AG04449 (cell line): Measurements from ENCODE around the gene CACNA2D4.

Source experiments
- CTCF ChIA-PET: fragments of 350-600 bp; formaldehyde crosslinking; extraction: SDS; loops from one replicate; lab custom pipeline; 2021; ENCODE audit warnings: antibody characterized with exemption; lab: Yijun Ruan, JAX
- POLR2A ChIA-PET: fragments of 400-600, 350-600 bp; formaldehyde crosslinking; extraction: SDS; loops from one replicate; lab custom pipeline; 2020; ENCODE audit warnings: antibody characterized with exemption, inconsistent platforms; lab: Yijun Ruan, JAX
- DNase-seq: peaks from one replicate; pipeline ENCODE4 v3.0.0-alpha.2; 2010; ENCODE audit warnings: low read depth, low spot score
- H3K4me3 ChIP-seq: 2 replicates; pipeline ENCODE4 v1.5.1; 2011; ENCODE audit warnings: low read depth, mild to moderate bottlenecking, control low read depth, low read length
- TF ChIP-seq, protein P1 (sequence below): IDR thresholded peaks from one replicate; pipeline ENCODE4 v1.5.1; 2011; ENCODE audit warnings: mild to moderate bottlenecking, moderate library complexity, low read length, control low read depth, inconsistent platforms; ENCODE audit not compliant: insufficient read depth; ENCODE audit errors: missing control alignments

Gene CACNA2D4

DNA sequence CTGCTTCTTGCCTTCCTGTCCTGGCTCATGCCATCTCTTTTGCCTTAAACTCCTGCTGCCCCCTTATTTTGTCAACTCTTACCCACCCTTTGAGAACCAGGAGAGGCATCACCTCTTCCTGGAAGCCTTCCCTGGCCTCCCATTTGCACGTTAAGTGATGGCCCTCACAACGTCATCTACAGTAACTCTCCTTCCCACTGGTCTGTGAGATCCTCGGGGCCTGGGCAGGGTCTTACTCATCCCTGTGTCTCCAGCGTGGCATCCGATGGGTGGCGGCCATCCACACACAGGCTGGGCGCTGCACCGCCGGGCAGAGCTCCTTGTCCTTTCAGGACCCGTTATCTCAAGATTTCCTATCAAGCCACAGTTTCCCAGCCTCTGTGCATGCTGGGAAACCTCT lies 16.8 kb upstream of the CACNA2D4 start:
- H3K4me3 ChIP-seq, result no peak overlapping the region
- ChIA-PET CTCF (interaction anchor here (1.1 kb wide), 1 partner anchor 143 kb away, joined by 4 read pairs; no protein-coding TSS in a partner anchor), POLR2A (no interaction called here)
- DNase-seq, result no peak
- TF ChIP-seq, protein P1, sequence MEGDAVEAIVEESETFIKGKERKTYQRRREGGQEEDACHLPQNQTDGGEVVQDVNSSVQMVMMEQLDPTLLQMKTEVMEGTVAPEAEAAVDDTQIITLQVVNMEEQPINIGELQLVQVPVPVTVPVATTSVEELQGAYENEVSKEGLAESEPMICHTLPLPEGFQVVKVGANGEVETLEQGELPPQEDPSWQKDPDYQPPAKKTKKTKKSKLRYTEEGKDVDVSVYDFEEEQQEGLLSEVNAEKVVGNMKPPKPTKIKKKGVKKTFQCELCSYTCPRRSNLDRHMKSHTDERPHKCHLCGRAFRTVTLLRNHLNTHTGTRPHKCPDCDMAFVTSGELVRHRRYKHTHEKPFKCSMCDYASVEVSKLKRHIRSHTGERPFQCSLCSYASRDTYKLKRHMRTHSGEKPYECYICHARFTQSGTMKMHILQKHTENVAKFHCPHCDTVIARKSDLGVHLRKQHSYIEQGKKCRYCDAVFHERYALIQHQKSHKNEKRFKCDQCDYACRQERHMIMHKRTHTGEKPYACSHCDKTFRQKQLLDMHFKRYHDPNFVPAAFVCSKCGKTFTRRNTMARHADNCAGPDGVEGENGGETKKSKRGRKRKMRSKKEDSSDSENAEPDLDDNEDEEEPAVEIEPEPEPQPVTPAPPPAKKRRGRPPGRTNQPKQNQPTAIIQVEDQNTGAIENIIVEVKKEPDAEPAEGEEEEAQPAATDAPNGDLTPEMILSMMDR, result no peak

DNA sequence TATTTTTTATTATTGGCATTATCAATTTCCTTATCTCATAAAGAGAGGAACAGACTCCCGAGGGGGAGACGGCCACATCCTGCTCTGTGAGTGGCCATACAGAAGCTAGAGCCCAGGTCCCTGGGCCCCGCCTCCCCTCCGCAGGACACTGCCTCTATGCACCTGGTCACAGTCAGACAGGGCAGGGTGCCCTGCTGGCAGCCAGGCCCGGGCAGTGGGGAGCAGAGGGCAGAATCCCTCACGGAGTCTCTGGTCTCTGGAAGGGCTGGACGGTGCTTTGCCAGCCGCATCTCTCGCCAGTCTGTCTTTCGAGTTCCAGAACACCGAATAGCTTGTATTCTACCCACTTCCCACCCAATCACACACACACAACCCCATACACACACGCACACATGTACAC lies 16.4 kb upstream of the CACNA2D4 start:
- TF ChIP-seq, protein P1, result no peak
- POLR2A ChIA-PET, result no interaction called here
- H3K4me3 ChIP-seq, result no peak overlapping the region
- CTCF ChIA-PET, result interaction anchor here (1.1 to 2.1 kb wide), 3 partner anchors 131 to 144 kb away, joined by 3 to 9 read pairs (median 4); no protein-coding TSS in a partner anchor
- no peak for DNase-seq

DNA sequence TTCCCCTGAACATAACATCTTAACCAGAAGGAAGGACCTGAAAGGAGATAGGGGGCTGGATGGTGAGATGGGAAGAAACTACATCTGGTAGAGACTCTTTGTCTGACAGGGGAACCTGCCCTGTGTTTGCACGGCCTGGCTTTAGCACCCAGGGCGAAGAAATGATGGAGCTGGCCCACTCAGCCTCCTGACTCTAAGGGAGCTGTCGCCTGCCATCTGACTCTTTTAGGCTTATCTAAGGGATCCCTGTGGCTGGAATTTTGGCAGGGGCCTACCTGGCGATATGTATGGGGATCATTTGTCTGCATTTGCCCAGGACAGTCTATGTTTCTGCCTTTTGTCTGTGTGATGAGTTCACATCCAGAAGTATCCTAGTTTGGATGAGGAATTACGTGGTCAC lies 15.6 kb upstream of the CACNA2D4 start:
- CTCF ChIA-PET, result interaction anchor here (1.2 to 2.1 kb wide), 3 partner anchors 100 to 143 kb away, joined by 3 to 9 read pairs (median 4); no protein-coding TSS in a partner anchor
- TF ChIP-seq, protein P1, result no peak

DNA sequence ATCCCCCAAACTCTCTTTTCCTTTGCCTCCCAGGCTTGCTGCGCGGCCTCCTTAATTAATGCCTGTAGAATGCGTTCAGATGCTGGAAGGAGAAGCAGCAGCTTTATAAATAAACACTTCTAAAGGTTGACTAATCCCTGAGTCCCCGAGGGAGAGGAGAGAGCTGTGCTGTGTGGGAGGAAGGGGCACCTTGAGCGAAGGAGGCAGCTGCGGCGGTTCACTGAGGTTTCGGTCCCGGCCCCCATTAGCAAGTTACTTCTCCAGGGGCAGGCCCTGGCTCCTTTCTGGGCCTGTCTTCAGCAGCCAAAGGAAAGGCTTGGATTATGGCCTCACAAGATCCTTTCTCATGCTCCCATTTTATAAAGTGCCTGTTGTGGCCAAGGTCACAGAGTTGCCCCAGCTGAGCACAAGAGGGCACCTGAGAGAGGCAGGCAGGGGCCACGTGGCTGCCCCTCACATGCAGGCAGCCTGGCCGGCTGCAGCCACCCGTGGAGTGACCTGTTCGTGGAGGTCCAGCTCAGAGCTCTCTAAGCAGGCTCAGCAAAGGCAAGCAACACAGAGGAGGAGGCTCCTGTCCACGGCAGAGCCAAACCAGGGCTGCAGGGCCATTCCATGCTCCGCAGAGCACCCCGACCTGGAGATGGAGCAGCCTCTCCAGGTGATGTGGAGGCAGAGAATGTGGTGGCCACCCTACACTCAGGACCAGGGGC lies 15.0 kb upstream of the CACNA2D4 start:
- ChIA-PET POLR2A (no interaction called here), CTCF (interaction anchor here (1.0 to 2.1 kb wide), 5 partner anchors 10 to 143 kb away, joined by 3 to 9 read pairs (median 3); no protein-coding TSS in a partner anchor)
- H3K4me3 ChIP-seq, result no peak overlapping the region
- TF ChIP-seq, protein P1, result no peak
- no peak for DNase-seq

More for the DNA sequence above, 15.6 kb upstream of the CACNA2D4 start:
- H3K4me3 ChIP-seq, result no peak overlapping the region
- no peak for DNase-seq
- POLR2A ChIA-PET, result no interaction called here

DNA sequence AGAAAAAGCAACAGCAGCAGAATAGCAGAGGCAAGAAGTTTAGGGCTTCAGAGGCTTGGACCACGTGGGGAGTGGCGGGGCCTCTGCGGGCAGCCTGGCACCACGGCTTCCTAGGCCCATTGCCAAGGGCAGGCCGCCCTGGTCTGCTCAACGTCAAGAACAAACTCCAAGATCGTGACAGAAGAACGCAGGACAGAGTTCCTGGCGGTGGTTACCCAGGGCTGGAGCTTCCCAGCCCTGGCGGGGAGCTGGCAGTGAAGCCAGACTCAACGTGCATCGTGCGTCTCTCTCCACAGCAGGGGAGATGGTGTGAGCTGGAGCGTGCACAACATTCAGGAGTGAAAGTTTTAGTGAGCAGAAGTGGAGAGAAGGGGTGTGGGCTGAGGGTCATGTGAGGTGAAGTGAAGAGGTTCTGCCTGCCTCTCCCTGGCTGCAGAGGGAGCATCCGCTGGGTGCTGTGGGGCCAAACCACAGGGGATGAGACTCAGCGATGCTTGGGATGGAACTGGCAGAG lies 13.9 kb upstream of the CACNA2D4 start:
- TF ChIP-seq, protein P1, result no peak
- H3K4me3 ChIP-seq, result no peak overlapping the region
- ChIA-PET POLR2A (no interaction called here), CTCF (interaction anchor here (1.4 kb wide), 1 partner anchor 11 kb away, joined by 3 read pairs; no protein-coding TSS in a partner anchor)
- no peak for DNase-seq

DNA sequence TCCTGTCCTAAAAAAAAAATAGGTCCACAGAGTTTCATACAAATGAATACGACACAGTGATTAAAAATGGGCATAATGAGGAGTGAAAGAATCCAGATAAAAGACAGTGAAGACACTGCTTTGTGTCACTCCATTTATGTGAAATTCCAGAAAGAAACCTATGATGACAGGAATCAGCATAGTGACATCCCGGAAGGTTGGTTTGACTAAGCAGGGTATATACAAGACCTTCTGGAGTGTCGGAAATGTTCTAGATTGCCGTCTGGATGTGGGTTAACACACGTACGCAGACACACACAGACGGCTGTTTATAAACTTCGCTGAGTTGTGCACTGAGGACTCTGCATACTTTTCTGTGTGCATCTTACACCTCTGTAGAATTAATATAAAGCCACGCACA lies 13.2 kb upstream of the CACNA2D4 start:
- no peak for DNase-seq
- TF ChIP-seq, protein P1, result no peak
- CTCF ChIA-PET, result interaction anchor here (8.8 kb wide), 1 partner anchor 8 kb away, joined by 70 read pairs; no protein-coding TSS in a partner anchor
- POLR2A ChIA-PET, result no interaction called here
- no peak overlapping the region for H3K4me3 ChIP-seq
